PC-3 (cell line): Measurements from ENCODE around the gene PLCL2. TPM values are rescaled to one million over a fixed set of nuclear protein-coding genes. Genes with fewer than 3 reads are reported as not detected.

ENCODE experiments used
- ATAC-seq: fragments of 200-7000 bp; cut with Tn5 transposase; 2 replicates; pipeline ENCODE4 v1.9.1; 2020; ENCODE audit warnings: mild to moderate bottlenecking, moderate library complexity
- BruUV-seq: library from RNA; stranded (reverse); fragments of 400-500 nt; replicated peaks from 2 replicates; lab custom pipeline; 2021; lab: Mats Ljungman, UMichigan
- CTCF ChIA-PET: fragments of 300-600 bp; sonication (Branson Sonifier 250); formaldehyde crosslinking; loops from one replicate; lab custom pipeline; 2022; ENCODE audit warnings: antibody characterized with exemption; lab: Charles Lee
- POLR2A ChIA-PET: fragments of 300-600 bp; sonication (Branson Sonifier 250); formaldehyde crosslinking; loops from one replicate; lab custom pipeline; 2022; ENCODE audit warnings: antibody characterized with exemption; ENCODE audit not compliant: unreplicated experiment; lab: Charles Lee
- DNase-seq: peaks from one replicate; pipeline ENCODE4 v3.0.0-alpha.2; 2015
- H2AFZ ChIP-seq: fragments of 300-600 bp; sonication (generic); 2 replicates; pipeline ENCODE4 v1.6.0; 2016; ENCODE audit warnings: antibody characterized with exemption, low read length
- H3F3A ChIP-seq: fragments of 300-600 bp; sonication (generic); one replicate; pipeline ENCODE4 v1.6.0; 2017; ENCODE audit warnings: antibody characterized with exemption, low read length, control low read depth, mild to moderate bottlenecking; ENCODE audit not compliant: unreplicated experiment
- H3K27ac ChIP-seq: fragments of 300-600 bp; sonication (generic); 2 replicates; pipeline ENCODE4 v1.5.1; 2016; ENCODE audit warnings: mild to moderate bottlenecking, low read length
- H3K27me3 ChIP-seq: fragments of 300-600 bp; sonication (generic); 2 replicates; pipeline ENCODE4 v1.6.1; 2016; ENCODE audit warnings: low read length, mixed read lengths
- H3K36me3 ChIP-seq: fragments of 300-600 bp; sonication (generic); 2 replicates; pipeline ENCODE4 v1.6.1; 2016; ENCODE audit warnings: low read depth, mixed run types, low read length, mixed read lengths
- H3K4me1 ChIP-seq: fragments of 300-600 bp; sonication (generic); 2 replicates; pipeline ENCODE4 v1.5.1; 2016; ENCODE audit warnings: low read length; ENCODE audit not compliant: insufficient read depth
- H3K4me2 ChIP-seq: fragments of 300-600 bp; sonication (generic); 2 replicates; pipeline ENCODE4 v1.6.0; 2016; ENCODE audit warnings: low read length
- H3K4me3 ChIP-seq: fragments of 300-600 bp; sonication (generic); 2 replicates; pipeline ENCODE4 v1.5.1; 2016; ENCODE audit warnings: mild to moderate bottlenecking, low read length, mixed read lengths
- H3K79me2 ChIP-seq: fragments of 300-600 bp; sonication (generic); 2 replicates; pipeline ENCODE4 v1.6.1; 2017; ENCODE audit warnings: low read length, mixed read lengths
- H3K9ac ChIP-seq: fragments of 300-600 bp; sonication (generic); 2 replicates; pipeline ENCODE4 v1.6.0; 2016; ENCODE audit warnings: mild to moderate bottlenecking, low read length
- H3K9me2 ChIP-seq: fragments of 300-600 bp; sonication (generic); replicated peaks from 2 replicates; pipeline ENCODE4 v1.6.1; 2016; ENCODE audit warnings: mixed run types, low read length, mixed read lengths
- H3K9me3 ChIP-seq: fragments of 300-600 bp; sonication (generic); 2 replicates; pipeline ENCODE4 v1.6.1; 2016; ENCODE audit warnings: low read length, mixed read lengths
- H4K20me1 ChIP-seq: fragments of 300-600 bp; sonication (generic); 2 replicates; pipeline ENCODE4 v1.6.1; 2016; ENCODE audit warnings: low read length, mixed read lengths
- EZH2 ChIP-seq: fragments of 300-600 bp; sonication (generic); IDR thresholded peaks from one replicate; pipeline ENCODE4 v1.6.1; 2017; ENCODE audit warnings: antibody characterized with exemption, mild to moderate bottlenecking, low read length; ENCODE audit not compliant: unreplicated experiment
- EZH2phosphoT487 ChIP-seq: fragments of 300-600 bp; sonication (generic); IDR thresholded peaks from 2 replicates; pipeline ENCODE4 v1.6.1; 2018; ENCODE audit warnings: mild to moderate bottlenecking, antibody characterized with exemption, low read length, borderline replicate concordance
- intact Hi-C: fragments of 100-400 bp; cut with micrococcal nuclease; formaldehyde crosslinking; loops from 2 replicates; pipeline ENCODE4 v1.9.0; 2023
- total RNA-seq: library from RNA; depleted of rRNA; stranded (reverse); fragments of >200 nt; gene quantifications from 2 replicates; pipeline ENCODE4 v1.2.3, GENCODE V29; 2014
- TF ChIP-seq, protein P1 (sequence below): fragments of 300-600 bp; sonication (generic); conservative IDR thresholded peaks from 2 replicates; pipeline ENCODE4 v1.5.1; 2017; ENCODE audit warnings: antibody characterized with exemption, low read depth, mild to moderate bottlenecking, low read length

Gene PLCL2
- total RNA-seq, 1 experiment from 2014 or later: 9.8 TPM

DNA sequence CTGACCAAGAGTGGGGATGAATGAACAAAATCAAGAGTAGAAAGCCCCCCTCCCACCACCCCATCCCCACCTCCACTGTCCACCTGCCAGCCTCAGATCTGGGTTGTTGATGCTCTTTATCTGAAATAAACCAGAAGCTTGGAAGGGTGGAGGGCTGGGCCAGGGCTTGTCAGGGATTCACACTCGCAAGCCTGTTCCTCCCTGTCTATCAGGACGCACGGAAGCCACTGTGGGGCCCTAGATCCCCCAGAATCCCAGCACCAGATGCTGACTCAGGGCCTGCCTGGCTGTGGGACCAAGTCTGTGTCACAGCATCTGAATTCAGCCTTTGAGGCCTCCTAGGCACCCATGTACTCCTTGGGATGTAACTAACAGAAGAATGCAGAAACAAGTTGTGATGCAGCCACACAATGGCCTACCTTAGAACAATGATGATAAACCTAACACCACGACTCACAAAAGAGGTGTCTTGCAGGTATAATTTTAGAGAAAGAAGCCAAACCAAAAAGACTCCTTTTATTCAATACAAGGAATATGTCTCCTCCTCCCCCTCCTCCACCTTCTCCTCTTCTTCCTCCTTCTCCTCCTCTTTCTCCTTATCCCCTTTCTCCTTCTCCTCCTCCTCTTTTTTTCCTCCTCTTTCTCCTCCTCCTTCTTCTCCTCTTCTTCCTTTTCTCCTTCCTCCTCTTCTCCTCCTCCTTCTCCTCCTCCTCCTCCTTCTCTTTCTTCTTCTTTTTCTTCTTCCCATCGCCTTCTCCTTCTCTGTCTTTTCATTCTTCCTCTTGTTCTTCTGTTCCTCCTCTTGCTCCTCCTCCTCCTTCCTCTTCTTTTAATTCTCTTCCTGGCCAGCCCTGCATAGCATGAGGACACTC lies 234.7 kb downstream of the PLCL2 start:
- H3K4me2 ChIP-seq: no peak overlapping the region
- H3K9me3 ChIP-seq: no peaks in the 10 kb centered on the region
- DNase-seq (no peak), ATAC-seq (no peak)
- H2AFZ ChIP-seq: no peak overlapping the region
- no peak overlapping the region for H3K4me3 ChIP-seq
- no peak overlapping the region for H3K27ac ChIP-seq
- no peaks in the 10 kb centered on the region for H3F3A ChIP-seq
- no peaks in the 10 kb centered on the region for H3K4me1 ChIP-seq
- H3K79me2 ChIP-seq: no peaks in the 10 kb centered on the region
- no peak overlapping the region for H3K9ac ChIP-seq
- no peaks in the 10 kb centered on the region for H3K9me2 ChIP-seq
- H3K36me3 ChIP-seq: no peaks in the 10 kb centered on the region
- CTCF ChIA-PET: no interaction called here
- POLR2A ChIA-PET: no interaction called here
- intact Hi-C loops: no loop called here
- no peak for TF ChIP-seq EZH2phosphoT487
- no peak for TF ChIP-seq EZH2
- TF ChIP-seq, protein P1, sequence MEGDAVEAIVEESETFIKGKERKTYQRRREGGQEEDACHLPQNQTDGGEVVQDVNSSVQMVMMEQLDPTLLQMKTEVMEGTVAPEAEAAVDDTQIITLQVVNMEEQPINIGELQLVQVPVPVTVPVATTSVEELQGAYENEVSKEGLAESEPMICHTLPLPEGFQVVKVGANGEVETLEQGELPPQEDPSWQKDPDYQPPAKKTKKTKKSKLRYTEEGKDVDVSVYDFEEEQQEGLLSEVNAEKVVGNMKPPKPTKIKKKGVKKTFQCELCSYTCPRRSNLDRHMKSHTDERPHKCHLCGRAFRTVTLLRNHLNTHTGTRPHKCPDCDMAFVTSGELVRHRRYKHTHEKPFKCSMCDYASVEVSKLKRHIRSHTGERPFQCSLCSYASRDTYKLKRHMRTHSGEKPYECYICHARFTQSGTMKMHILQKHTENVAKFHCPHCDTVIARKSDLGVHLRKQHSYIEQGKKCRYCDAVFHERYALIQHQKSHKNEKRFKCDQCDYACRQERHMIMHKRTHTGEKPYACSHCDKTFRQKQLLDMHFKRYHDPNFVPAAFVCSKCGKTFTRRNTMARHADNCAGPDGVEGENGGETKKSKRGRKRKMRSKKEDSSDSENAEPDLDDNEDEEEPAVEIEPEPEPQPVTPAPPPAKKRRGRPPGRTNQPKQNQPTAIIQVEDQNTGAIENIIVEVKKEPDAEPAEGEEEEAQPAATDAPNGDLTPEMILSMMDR: no peak
- H3K27me3 ChIP-seq: no peaks in the 10 kb centered on the region
- no peaks in the 10 kb centered on the region for H4K20me1 ChIP-seq
- BruUV-seq: no TSS peak

DNA sequence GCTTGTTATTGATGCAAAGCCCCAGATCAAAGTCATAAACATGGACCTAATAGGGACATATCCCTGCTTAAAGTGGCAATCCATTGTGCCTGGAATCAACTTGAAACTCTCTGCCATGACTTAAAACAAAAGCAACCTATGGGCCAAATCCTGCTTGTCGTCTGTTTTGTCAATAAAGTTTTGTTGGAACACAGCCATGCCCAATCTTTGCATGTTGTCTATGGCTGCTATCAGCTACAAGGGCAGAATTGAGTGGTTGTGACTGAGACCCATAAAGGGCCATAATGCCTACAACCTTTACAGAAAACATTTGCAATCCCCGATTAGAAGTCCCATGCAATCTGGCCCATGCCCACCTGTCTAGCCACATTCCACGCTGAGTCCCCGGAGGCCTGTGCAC lies 235.4 kb downstream of the PLCL2 start:
- intact Hi-C loops: no loop called here
- Histone ChIP-seq H4K20me1 (no peaks in the 10 kb centered on the region), H3K4me2 (no peak overlapping the region), H3K27ac (no peak overlapping the region), H3K9me2 (no peaks in the 10 kb centered on the region), H3K9ac (no peak overlapping the region), H3K4me1 (no peaks in the 10 kb centered on the region), H3K9me3 (no peaks in the 10 kb centered on the region), H3K36me3 (no peaks in the 10 kb centered on the region), H3K79me2 (no peaks in the 10 kb centered on the region), H2AFZ (no peak overlapping the region), H3K27me3 (no peaks in the 10 kb centered on the region), H3K4me3 (no peak overlapping the region), H3F3A (no peaks in the 10 kb centered on the region)
- DNase-seq: no peak
- BruUV-seq: no TSS peak
- POLR2A ChIA-PET: no interaction called here
- TF ChIP-seq, protein P1: no peak
- TF ChIP-seq EZH2: no peak
- no peak for TF ChIP-seq EZH2phosphoT487
- CTCF ChIA-PET: no interaction called here
- no peak for ATAC-seq

- no peak for DNase-seq
- Histone ChIP-seq H3K4me2 (no peak overlapping the region), H3F3A (no peaks in the 10 kb centered on the region), H3K9me3 (no peaks in the 10 kb centered on the region), H3K27me3 (no peaks in the 10 kb centered on the region), H3K4me3 (no peak overlapping the region), H3K27ac (no peak overlapping the region), H3K4me1 (no peaks in the 10 kb centered on the region), H3K79me2 (no peaks in the 10 kb centered on the region), H3K9me2 (no peaks in the 10 kb centered on the region), H2AFZ (no peak overlapping the region), H3K36me3 (no peaks in the 10 kb centered on the region), H3K9ac (no peak overlapping the region), H4K20me1 (no peaks in the 10 kb centered on the region)
- no TSS peak for BruUV-seq
- intact Hi-C loops: no loop called here
- TF ChIP-seq EZH2phosphoT487 (no peak), EZH2 (no peak)
- TF ChIP-seq, protein P1: no peak
- CTCF ChIA-PET: no interaction called here
- ATAC-seq: no peak
- POLR2A ChIA-PET: no interaction called here
Observed at GRCh38 chr3:17121336-17121735, 236.6 kb downstream of the PLCL2 start.
